Uterus (tissue), 4 donors: ENCODE data around the gene TSPAN18. TPM values are rescaled to one million over a fixed set of nuclear protein-coding genes. Genes with fewer than 3 reads are reported as not detected.
A peak's percentile ranks its signal among the peaks of the same experiment; 100 is the strongest.

Experiments used
- DNase-seq, 2 donors: peaks; one replicate each; pipeline ENCODE4 v3.0.0-alpha.2; 2019 to 2020
- H3K27ac ChIP-seq, 2 donors: fragments of 200-600 bp; sonication (generic); 1 replicate in 1 of 2; 2 replicates in 1 of 2; pipeline ENCODE4 v1.5.1; 2016 to 2018
- H3K27me3 ChIP-seq, 2 donors: fragments of 200-600 bp; sonication (generic); one replicate each; pipeline ENCODE4 v1.5.1; 2018 to 2019; ENCODE audit warnings: control low read depth in 1 of 2
- H3K36me3 ChIP-seq, 2 donors: fragments of 200-600 bp; sonication (generic); one replicate each; pipeline ENCODE4 v1.5.1; 2019; ENCODE audit warnings: control low read depth in 1 of 2
- H3K4me1 ChIP-seq, 2 donors: fragments of 200-600 bp; sonication (generic); one replicate each; pipeline ENCODE4 v1.5.1; 2018 to 2019; ENCODE audit warnings: control low read depth in 1 of 2
- H3K4me3 ChIP-seq, 2 donors: fragments of 200-600 bp; sonication (generic); 1 replicate in 1 of 2; 2 replicates in 1 of 2; pipeline ENCODE4 v1.5.1; 2018 to 2019; ENCODE audit warnings: mild to moderate bottlenecking in 1 of 2
- H3K9me3 ChIP-seq, 2 donors: fragments of 200-600 bp; sonication (generic); one replicate each; pipeline ENCODE4 v1.5.1; 2019; ENCODE audit warnings: control low read depth in 1 of 2
- POLR2A ChIP-seq, 2 donors: fragments of 450-650 bp; IDR thresholded peaks; one replicate each; pipeline ENCODE4 v1.6.1; 2016; ENCODE audit warnings: antibody characterized with exemption in 2 of 2, mild to moderate bottlenecking in 1 of 2, moderate library complexity in 1 of 2
- intact Hi-C: fragments of 100-400 bp; cut with DNase I; formaldehyde crosslinking; loops from one replicate; pipeline ENCODE4 v1.15.1; 2023; ENCODE audit warnings: low total_unique reads
- total RNA-seq, 4 donors: library from RNA; depleted of rRNA in 3 of 4; stranded (reverse); fragments of >200 nt in 3 of 4; gene quantifications; one replicate each; pipeline versions ENCODE4 v1.1.0 to v1.2.4, GENCODE V29; 2014 to 2023
- TF ChIP-seq, protein P1 (sequence below), 4 experiments: fragments of 200-600 bp in 2 of 4; fragments of 450-650 bp in 2 of 4; sonication (generic) in 2 of 4; IDR thresholded peaks; one replicate each; pipeline ENCODE4 v1.5.1; 2016 to 2019; ENCODE audit warnings: antibody characterized with exemption in 4 of 4, mild to moderate bottlenecking in 2 of 4, moderate library complexity in 1 of 4
- donor health status: DM: yes; HTN: yes; CAD: no.

The TSPAN18 gene
- total RNA-seq, 4 donors from 2014 or later = 1.2 to 117 (median 20.1) TPM

DNA sequence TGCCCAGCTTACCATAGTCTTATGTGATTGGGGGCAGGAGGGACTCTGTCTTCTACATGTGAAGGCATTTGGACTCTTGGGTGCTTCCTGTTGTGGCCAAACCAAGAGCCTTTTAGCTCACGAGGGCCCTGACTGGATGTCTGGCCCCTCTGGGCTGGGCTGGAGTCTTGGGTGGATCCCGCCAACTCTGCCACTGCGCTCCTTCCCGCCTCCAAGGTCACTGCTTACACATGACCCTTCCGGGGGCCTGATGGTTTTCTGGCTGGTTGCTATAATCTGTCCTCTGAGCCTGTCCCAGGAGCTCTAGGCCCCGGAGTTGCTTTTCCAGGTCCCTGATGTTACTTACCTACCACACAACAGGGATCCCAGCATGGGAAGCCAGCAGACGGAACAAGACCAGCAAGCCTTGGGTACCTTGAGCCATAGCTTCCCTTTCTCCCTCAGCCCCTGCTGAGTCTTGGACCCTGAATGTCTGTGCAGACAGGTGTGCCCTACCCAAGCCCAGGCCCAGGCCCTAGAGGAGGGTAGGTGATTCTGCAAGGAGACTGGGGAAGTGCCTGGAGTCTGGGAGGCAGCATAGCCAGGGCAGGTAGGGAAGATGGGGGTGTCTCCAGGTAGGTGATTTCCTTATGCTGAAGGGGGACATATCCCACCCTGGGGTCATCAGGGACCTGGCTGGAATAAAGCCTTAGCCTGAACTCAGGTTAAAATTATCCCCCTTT lies 100.3 kb downstream of the TSPAN18 start:
- no peaks in the 10 kb centered on the region for H3K36me3 ChIP-seq
- no peaks in the 10 kb centered on the region for H3K27me3 ChIP-seq
- no peaks in the 10 kb centered on the region for H3K9me3 ChIP-seq
- no peaks in the 10 kb centered on the region for H3K4me1 ChIP-seq
- intact Hi-C loops = no loop called here
- TF ChIP-seq POLR2A (IDR thresholded peaks at IDR 0.05) = no peak
- TF ChIP-seq, protein P1, sequence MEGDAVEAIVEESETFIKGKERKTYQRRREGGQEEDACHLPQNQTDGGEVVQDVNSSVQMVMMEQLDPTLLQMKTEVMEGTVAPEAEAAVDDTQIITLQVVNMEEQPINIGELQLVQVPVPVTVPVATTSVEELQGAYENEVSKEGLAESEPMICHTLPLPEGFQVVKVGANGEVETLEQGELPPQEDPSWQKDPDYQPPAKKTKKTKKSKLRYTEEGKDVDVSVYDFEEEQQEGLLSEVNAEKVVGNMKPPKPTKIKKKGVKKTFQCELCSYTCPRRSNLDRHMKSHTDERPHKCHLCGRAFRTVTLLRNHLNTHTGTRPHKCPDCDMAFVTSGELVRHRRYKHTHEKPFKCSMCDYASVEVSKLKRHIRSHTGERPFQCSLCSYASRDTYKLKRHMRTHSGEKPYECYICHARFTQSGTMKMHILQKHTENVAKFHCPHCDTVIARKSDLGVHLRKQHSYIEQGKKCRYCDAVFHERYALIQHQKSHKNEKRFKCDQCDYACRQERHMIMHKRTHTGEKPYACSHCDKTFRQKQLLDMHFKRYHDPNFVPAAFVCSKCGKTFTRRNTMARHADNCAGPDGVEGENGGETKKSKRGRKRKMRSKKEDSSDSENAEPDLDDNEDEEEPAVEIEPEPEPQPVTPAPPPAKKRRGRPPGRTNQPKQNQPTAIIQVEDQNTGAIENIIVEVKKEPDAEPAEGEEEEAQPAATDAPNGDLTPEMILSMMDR (IDR thresholded peaks at IDR 0.05) = no peak
- H3K27ac ChIP-seq = no peak overlapping the region
- DNase-seq = no peak
- H3K4me3 ChIP-seq = no peak overlapping the region

DNA sequence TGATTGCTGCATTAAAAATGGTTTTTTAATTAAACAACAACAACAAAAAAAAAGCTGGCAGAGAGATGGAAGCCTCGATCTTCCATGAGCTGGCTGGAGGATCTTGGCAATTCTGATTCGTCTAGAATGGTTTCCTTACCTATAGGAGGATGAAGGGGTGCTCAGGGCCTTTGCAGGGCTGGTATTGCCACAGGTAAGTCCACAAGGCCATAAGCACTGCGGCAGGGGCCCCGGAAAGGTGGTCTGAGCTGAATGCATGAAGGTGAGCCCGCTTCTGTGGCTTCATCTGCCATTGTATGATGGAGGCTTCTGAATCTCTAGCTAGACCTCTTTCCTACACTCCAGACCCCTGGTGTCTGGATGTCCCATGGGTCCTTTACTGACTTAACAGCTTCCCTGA lies 101.5 kb downstream of the TSPAN18 start:
- no peak for DNase-seq
- H3K27me3 ChIP-seq = no peaks in the 10 kb centered on the region
- H3K27ac ChIP-seq = no peak overlapping the region
- H3K4me3 ChIP-seq = no peak overlapping the region
- H3K36me3 ChIP-seq = no peaks in the 10 kb centered on the region
- TF ChIP-seq, protein P1 (IDR thresholded peaks at IDR 0.05) = no peak
- TF ChIP-seq POLR2A (IDR thresholded peaks at IDR 0.05) = no peak
- H3K4me1 ChIP-seq = no peaks in the 10 kb centered on the region
- no peaks in the 10 kb centered on the region for H3K9me3 ChIP-seq
- intact Hi-C loops = no loop called here

DNA sequence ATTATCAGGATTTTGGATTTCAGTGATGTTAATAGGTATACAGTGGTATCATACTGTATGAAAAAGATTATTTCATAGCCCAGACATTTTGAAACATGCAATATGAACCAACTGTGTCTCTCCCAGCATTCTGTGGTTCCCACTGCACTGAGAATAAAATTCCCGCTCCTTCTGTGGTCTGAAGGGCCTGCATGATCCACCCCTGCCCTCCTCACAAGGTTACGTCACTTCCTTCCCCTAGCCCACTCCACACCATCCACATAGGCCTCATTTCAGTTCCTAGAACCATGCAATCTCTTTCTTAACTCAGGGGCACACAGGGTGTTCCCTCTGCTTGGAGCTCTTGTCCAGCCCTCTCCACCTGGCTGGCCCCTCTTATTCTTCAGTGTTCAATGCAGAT lies 103.1 kb downstream of the TSPAN18 start:
- intact Hi-C loops = no loop called here
- DNase-seq = no peak
- H3K27ac ChIP-seq = no peak overlapping the region
- H3K36me3 ChIP-seq = no peaks in the 10 kb centered on the region
- no peak overlapping the region for H3K4me3 ChIP-seq
- no peak for TF ChIP-seq POLR2A (IDR thresholded peaks at IDR 0.05)
- TF ChIP-seq, protein P1 (IDR thresholded peaks at IDR 0.05) = no peak
- H3K27me3 ChIP-seq = no peaks in the 10 kb centered on the region
- H3K9me3 ChIP-seq = no peaks in the 10 kb centered on the region
- H3K4me1 ChIP-seq = no peaks in the 10 kb centered on the region

DNA sequence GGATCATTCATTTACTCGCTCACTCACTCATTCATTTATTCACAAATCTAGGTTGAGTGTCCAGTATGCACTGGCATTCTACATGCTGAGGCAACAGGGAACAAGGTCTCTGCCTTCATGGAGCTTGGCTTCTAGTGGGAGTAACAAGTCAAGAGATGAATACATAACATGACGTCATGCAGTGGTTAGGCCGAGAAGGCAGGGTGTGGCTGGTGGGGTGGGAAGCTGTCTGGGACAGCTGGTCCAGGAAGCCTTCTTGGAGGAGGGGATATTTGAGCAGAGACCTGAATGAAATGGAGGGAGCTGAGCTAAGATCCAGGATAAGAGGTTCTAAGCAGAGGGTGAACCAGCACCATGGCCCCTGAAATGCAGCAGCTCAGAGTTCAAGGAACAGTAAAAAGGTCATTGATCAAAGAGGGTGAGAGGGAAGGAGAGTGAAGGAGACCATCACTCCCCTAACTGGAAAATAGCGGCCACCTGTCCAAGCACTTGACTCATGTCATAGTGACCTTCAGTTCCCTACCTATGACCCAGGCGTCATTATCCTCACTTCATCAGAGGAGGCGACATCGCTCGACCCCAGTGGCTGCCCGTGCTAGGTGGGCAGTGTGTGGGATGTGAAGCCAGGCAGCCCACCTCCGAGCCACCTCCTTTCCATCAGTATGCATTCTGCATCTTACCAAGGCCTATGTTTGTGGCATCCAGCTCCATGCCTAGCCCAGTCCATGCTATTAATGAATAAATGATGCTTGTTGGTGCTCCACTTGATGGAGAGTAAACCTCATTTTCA lies 105.0 kb downstream of the TSPAN18 start:
- Histone ChIP-seq H3K4me1 (no peaks in the 10 kb centered on the region), H3K27ac (no peak overlapping the region), H3K27me3 (no peaks in the 10 kb centered on the region), H3K9me3 (no peaks in the 10 kb centered on the region), H3K36me3 (no peaks in the 10 kb centered on the region), H3K4me3 (no peak overlapping the region)
- TF ChIP-seq, protein P1 (IDR thresholded peaks at IDR 0.05) = no peak
- TF ChIP-seq POLR2A (IDR thresholded peaks at IDR 0.05) = no peak
- DNase-seq = no peak
- intact Hi-C loops = no loop called here

DNA sequence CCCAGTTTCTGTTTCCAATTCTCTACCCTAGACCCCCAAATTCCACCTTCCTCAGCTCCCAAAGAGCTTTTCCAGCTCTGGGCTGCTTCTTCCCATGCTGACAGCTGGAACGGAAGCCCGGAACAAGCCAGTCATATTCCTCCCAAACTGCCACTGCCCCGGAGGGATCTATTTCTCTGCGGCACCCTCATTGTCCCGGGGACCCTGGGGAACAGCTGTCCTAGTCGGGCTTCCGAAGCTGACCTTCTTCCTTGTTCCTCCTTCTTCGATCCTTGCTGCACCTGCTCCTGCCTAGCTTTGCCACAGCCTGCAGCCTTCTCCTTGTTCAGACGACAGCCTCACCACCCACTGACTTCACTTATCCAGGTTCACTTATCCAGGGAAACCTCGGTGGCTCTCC lies 105.7 kb downstream of the TSPAN18 start:
- intact Hi-C loops = no loop called here
- Histone ChIP-seq H3K27me3 (no peaks in the 10 kb centered on the region), H3K4me3 (no peak overlapping the region), H3K9me3 (no peaks in the 10 kb centered on the region), H3K27ac (peak overlapping the region in 1 of 2 donors; percentile 77), H3K4me1 (no peaks in the 10 kb centered on the region), H3K36me3 (no peaks in the 10 kb centered on the region)
- TF ChIP-seq, protein P1 (IDR thresholded peaks at IDR 0.05) = no peak
- DNase-seq = no peak
